CD4-positive, alpha-beta T cell treated with Interferon gamma for 1 hour (primary cell): ENCODE measurements around the gene TMED7.
A peak's percentile ranks its signal among the peaks of the same experiment; 100 is the strongest.

ENCODE experiments used
- DNase-seq: peaks from one replicate; pipeline ENCODE4 v3.0.0-alpha.2; 2020

The TMED7 gene

GRCh38 chr5:115626445-115626823 lies 598 bp upstream of the TMED7 start:
- DNase-seq, result no peak

GRCh38 chr5:115624994-115625393 lies 842 bp downstream of the TMED7 start:
- DNase-seq, result no peak

- DNase-seq, result no peak
Observed at GRCh38 chr5:115623658-115624057, 2.2 kb downstream of the TMED7 start.

- no peak for DNase-seq
Observed at GRCh38 chr5:115621365-115621900, 4.4 kb downstream of the TMED7 start.

- no peak for DNase-seq
Observed at GRCh38 chr5:115616892-115617291, 8.9 kb downstream of the TMED7 start.

- DNase-seq, result no peak
Observed at GRCh38 chr5:115616472-115616871, 9.4 kb downstream of the TMED7 start.

GRCh38 chr5:115611873-115612272 lies 14.0 kb downstream of the TMED7 start:
- DNase-seq, result no peak

GRCh38 chr5:115607935-115608334 lies 17.9 kb downstream of the TMED7 start:
- no peak for DNase-seq

GRCh38 chr5:115605436-115605835 lies 20.4 kb downstream of the TMED7 start:
- no peak for DNase-seq

- DNase-seq, result no peak
Observed at GRCh38 chr5:115602591-115603125, 23.2 kb downstream of the TMED7 start.

- DNase-seq, result peak; percentile 68
Observed at GRCh38 chr5:115601701-115602590, 23.9 kb downstream of the TMED7 start, which contains the start of gene TICAM2. TICAM2 (minus strand) TSS chr5:115602479; CDS start chr5:115581256, 21,223 bp downstream.

- DNase-seq, result no peak
Observed at GRCh38 chr5:115600766-115601165, 25.1 kb downstream of the TMED7 start.

GRCh38 chr5:115599924-115600323 lies 25.9 kb downstream of the TMED7 start:
- DNase-seq, result no peak

- DNase-seq, result peak; percentile 10
Observed at GRCh38 chr5:115599502-115599901, 26.3 kb downstream of the TMED7 start.

- DNase-seq, result no peak
Observed at GRCh38 chr5:115594128-115595047, 31.4 kb downstream of the TMED7 start.

GRCh38 chr5:115589043-115589442 lies 36.8 kb downstream of the TMED7 start:
- no peak for DNase-seq

GRCh38 chr5:115588640-115589039 lies 37.2 kb downstream of the TMED7 start:
- DNase-seq, result no peak

GRCh38 chr5:115586525-115587146 lies 39.2 kb downstream of the TMED7 start:
- no peak for DNase-seq

GRCh38 chr5:115585265-115585664 lies 40.6 kb downstream of the TMED7 start:
- no peak for DNase-seq

- DNase-seq, result no peak
Observed at GRCh38 chr5:115584501-115584900, 41.3 kb downstream of the TMED7 start.

- no peak for DNase-seq
Observed at GRCh38 chr5:115583474-115583873, 42.4 kb downstream of the TMED7 start.

- DNase-seq, result no peak
Observed at GRCh38 chr5:115580941-115581340, 44.9 kb downstream of the TMED7 start.

GRCh38 chr5:115579747-115580173 lies 46.1 kb downstream of the TMED7 start:
- DNase-seq, result no peak
